Measurements from ENCODE around the gene IMMP2L. TPM values are rescaled to one million over a fixed set of nuclear protein-coding genes. Genes with fewer than 3 reads are reported as not detected.

IMMP2L gene
- total and polyA plus RNA-seq, 2 of the 13 experiments (the other 11 are each of a cell fraction or from before 2014, with no cell fraction given), result 7.8 to 16.9 TPM

DNA sequence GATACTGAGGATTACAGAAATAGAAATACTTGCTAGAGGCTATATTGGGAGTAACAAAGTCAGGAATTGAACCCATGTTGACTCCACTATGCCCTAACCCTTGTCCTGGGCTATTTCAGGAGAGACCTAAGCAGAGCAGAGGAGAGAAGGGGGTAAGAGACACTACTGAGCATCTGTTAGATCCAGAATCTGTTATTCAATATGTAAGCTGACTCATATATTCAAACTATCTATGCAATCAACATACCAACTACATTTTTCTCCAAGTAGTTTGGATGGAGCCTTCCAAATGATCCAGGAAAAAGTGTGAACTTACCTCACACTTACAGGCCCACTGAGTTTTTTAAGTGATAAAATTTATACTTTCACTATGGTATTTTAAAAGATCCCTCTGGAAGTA, 216.1 kb downstream of the IMMP2L start:
- ChIA-PET POLR2A (no interaction called here), CTCF (ENCODE audit: low intra/inter-chr PET ratio, low total read pairs) (no interaction called here)
- DNase-seq (ENCODE audit: low spot score), result no peak
- intact Hi-C loops (cut with micrococcal nuclease; ENCODE audit: unreplicated experiment) (no loop called here), in situ Hi-C loops (cut with HindIII; ENCODE audit: extremely low pct_ligation_motif_present, low pct_unique_long_range_greater_than_20kb) (loop anchor here (25.0 kb wide), 1 partner anchor 391 kb away; no protein-coding TSS in a partner anchor)
- FAIRE-seq, result no peak
- H3K79me2 ChIP-seq (ENCODE audit: insufficient read depth, low read length), result no peaks in the 10 kb centered on the region
- H2AFZ ChIP-seq (ENCODE audit: low read length), result no peak overlapping the region
- no peak overlapping the region for H3K9ac ChIP-seq (ENCODE audit: insufficient read depth, low read depth, low read length)
- no peak overlapping the region for H3K4me3 ChIP-seq (replicated peaks in 1 of 3; ENCODE audit: insufficient read depth in 1 of 3, low read depth in 2 of 3, low read length in 3 of 3)
- no TSS peak for BruUV-seq (replicated peaks)
- no peaks in the 10 kb centered on the region for H3K4me1 ChIP-seq (ENCODE audit: insufficient read depth, low read length)
- no peaks in the 10 kb centered on the region for H3K36me3 ChIP-seq (replicated peaks in 1 of 2; ENCODE audit: control insufficient read depth in 1 of 2, insufficient read depth in 2 of 2, low read length in 2 of 2)
- H4K20me1 ChIP-seq (ENCODE audit: insufficient read depth, low read length), result no peaks in the 10 kb centered on the region
- ATAC-seq, result no peak
- peaks cover 20% of the 10 kb centered on the region for H3K9me3 ChIP-seq (ENCODE audit: low read length)
- no peak overlapping the region for H3K27ac ChIP-seq (ENCODE audit: extremely low read length, insufficient read depth, low read length)
- H3K27me3 ChIP-seq (ENCODE audit: control insufficient read depth in 1 of 2, insufficient read depth in 2 of 2, low read length in 2 of 2), result no peaks in the 10 kb centered on the region
- H3K4me2 ChIP-seq (ENCODE audit: low read depth, low read length), result no peak overlapping the region
- TF ChIP-seq, protein P1, sequence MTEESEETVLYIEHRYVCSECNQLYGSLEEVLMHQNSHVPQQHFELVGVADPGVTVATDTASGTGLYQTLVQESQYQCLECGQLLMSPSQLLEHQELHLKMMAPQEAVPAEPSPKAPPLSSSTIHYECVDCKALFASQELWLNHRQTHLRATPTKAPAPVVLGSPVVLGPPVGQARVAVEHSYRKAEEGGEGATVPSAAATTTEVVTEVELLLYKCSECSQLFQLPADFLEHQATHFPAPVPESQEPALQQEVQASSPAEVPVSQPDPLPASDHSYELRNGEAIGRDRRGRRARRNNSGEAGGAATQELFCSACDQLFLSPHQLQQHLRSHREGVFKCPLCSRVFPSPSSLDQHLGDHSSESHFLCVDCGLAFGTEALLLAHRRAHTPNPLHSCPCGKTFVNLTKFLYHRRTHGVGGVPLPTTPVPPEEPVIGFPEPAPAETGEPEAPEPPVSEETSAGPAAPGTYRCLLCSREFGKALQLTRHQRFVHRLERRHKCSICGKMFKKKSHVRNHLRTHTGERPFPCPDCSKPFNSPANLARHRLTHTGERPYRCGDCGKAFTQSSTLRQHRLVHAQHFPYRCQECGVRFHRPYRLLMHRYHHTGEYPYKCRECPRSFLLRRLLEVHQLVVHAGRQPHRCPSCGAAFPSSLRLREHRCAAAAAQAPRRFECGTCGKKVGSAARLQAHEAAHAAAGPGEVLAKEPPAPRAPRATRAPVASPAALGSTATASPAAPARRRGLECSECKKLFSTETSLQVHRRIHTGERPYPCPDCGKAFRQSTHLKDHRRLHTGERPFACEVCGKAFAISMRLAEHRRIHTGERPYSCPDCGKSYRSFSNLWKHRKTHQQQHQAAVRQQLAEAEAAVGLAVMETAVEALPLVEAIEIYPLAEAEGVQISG (CRISPR knock-in tag; IDR thresholded peaks at IDR 0.05), result no peak
- TF ChIP-seq ZNF275 (CRISPR knock-in tag; IDR thresholded peaks at IDR 0.05; ENCODE audit: borderline replicate concordance), result no peak
- no peak for TF ChIP-seq ZFP36L1 (CRISPR knock-in tag; IDR thresholded peaks at IDR 0.05)
- TF ChIP-seq ZNF580 (CRISPR knock-in tag; IDR thresholded peaks at IDR 0.05; ENCODE audit: borderline replicate concordance, low read depth), result no peak
- no peak for TF ChIP-seq EED (CRISPR knock-in tag; IDR thresholded peaks at IDR 0.05)
- no peak for TF ChIP-seq WIZ (CRISPR knock-in tag; IDR thresholded peaks at IDR 0.05)
- no peak for TF ChIP-seq ZFP41 (CRISPR knock-in tag; IDR thresholded peaks at IDR 0.05; ENCODE audit: borderline replicate concordance)
- TF ChIP-seq ZNF234 (CRISPR knock-in tag; conservative IDR thresholded peaks at IDR 0.05), result no peak
- TF ChIP-seq TSC22D2 (CRISPR knock-in tag; IDR thresholded peaks at IDR 0.05; ENCODE audit: borderline replicate concordance), result no peak
- no peak for TF ChIP-seq RNF2 (conservative IDR thresholded peaks at IDR 0.05; ENCODE audit: low read depth)
- TF ChIP-seq HNRNPH1 (optimal IDR thresholded peaks at IDR 0.05; ENCODE audit: low read depth, low read length), result no peak
- TF ChIP-seq CBX2 (IDR thresholded peaks at IDR 0.05; ENCODE audit: low read depth, low read length), result no peak
- TF ChIP-seq CBX2 (CRISPR knock-in tag; IDR thresholded peaks at IDR 0.05; ENCODE audit: low read depth), result no peak
- TF ChIP-seq AHR (CRISPR knock-in tag; IDR thresholded peaks at IDR 0.05), result no peak
- TF ChIP-seq, protein P2, sequence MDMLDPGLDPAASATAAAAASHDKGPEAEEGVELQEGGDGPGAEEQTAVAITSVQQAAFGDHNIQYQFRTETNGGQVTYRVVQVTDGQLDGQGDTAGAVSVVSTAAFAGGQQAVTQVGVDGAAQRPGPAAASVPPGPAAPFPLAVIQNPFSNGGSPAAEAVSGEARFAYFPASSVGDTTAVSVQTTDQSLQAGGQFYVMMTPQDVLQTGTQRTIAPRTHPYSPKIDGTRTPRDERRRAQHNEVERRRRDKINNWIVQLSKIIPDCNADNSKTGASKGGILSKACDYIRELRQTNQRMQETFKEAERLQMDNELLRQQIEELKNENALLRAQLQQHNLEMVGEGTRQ (IDR thresholded peaks at IDR 0.05; ENCODE audit: low read depth, low read length), result no peak
- TF ChIP-seq, protein P2 (CRISPR knock-in tag; IDR thresholded peaks at IDR 0.05; ENCODE audit: borderline replicate concordance), result no peak
- TF ChIP-seq ZEB1 (IDR thresholded peaks at IDR 0.05; ENCODE audit: insufficient replicate concordance, low read depth), result no peak

All from HepG2 (cell line).